Mucosa of descending colon (tissue), 3 donors: Measurements from ENCODE around the gene SEC24C. TPM values are rescaled to one million over a fixed set of nuclear protein-coding genes. Genes with fewer than 3 reads are reported as not detected.
"Not testable (repeated sequence)": the region's sequence is repeated elsewhere in the genome, so short reads cannot be mapped to it uniquely, and the experiment has no call there.

Experiments used
- ATAC-seq: fragments of 200-7000 bp; cut with Tn5 transposase; one replicate; pipeline ENCODE4 v1.9.1; 2020; ENCODE audit warnings: mild to moderate bottlenecking, moderate library complexity
- DNase-seq, 3 donors: peaks; one replicate each; pipeline ENCODE4 v3.0.0-alpha.2; 2020
- H3K36me3 ChIP-seq: fragments of 200-600 bp; one replicate; pipeline ENCODE4 v1.8.0; 2021; ENCODE audit warnings: low read depth, mild to moderate bottlenecking
- H3K4me1 ChIP-seq: fragments of 200-600 bp; one replicate; pipeline ENCODE4 v1.8.0; 2021; ENCODE audit warnings: low read depth, mild to moderate bottlenecking
- H3K4me3 ChIP-seq: fragments of 200-600 bp; one replicate; pipeline ENCODE4 v1.8.0; 2021; ENCODE audit warnings: mild to moderate bottlenecking
- H3K9me3 ChIP-seq: fragments of 200-600 bp; one replicate; pipeline ENCODE4 v1.8.0; 2021; ENCODE audit warnings: mild to moderate bottlenecking
- intact Hi-C, 2 donors: fragments of 100-400 bp; cut with DNase I in 1 of 2; cut with micrococcal nuclease in 1 of 2; formaldehyde crosslinking; loops; one replicate each; pipeline versions ENCODE4 v1.11.0 to v1.11.1; 2022; cut with DNase I, micrococcal nuclease
- total RNA-seq, 3 donors: library from RNA; stranded (reverse); fragmentation: NEBNext Ultra II Directional in 2 of 3; extraction: Animal tissue kit (Norgen Biotek cat#: 25700) in 2 of 3; gene quantifications; one replicate each; pipeline versions ENCODE4 v1.2.1 to v1.2.4, GENCODE V29; 2021 to 2023
- TF ChIP-seq, protein P1 (sequence below): fragments of 200-600 bp; IDR thresholded peaks from one replicate; pipeline ENCODE4 v1.8.0; 2022; ENCODE audit warnings: antibody characterized with exemption, mild to moderate bottlenecking
- donor health status: DM: no; HTN: no; CAD: no; lungs with moderate emphysema.
- donor health status: DM: no; HTN: no; CAD: no.
- donor health status: DM: no; HTN: yes; CAD: no.

The SEC24C gene
- total RNA-seq, 3 donors from 2014 or later: 64.5 to 73.6 (median 71.2) TPM

DNA sequence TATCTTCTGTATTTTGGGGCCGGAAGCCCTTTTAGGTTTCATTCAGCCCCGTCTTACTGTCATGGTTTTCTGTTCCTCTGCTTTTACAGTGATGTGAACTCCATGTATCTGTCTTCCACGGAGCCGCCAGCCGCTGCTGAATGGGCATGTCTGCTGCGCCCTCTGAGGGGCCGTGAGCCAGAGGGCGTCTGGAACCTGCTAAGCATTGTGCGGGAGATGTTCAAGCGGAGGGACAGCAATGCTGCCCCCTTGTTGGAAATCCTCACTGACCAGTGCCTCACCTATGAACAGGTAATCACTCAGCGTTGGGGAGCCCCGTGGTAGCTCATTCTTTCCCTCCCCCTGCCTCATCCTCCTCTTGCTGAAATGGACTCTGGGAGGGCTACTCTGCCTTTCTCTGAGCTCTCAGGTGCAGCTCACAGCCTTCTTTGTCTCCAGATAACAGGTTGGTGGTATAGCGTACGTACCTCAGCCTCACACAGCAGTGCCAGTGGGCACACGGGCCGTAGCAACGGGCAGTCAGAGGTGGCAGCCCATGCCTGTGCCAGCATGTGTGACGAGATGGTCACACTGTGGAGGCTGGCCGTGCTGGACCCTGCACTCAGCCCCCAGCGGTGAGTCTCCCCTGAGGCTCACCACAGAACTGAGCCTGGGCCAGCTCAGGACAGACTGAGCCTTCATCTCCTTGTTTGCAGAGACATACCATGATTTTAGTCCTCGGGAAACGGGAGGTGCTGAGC is 46.9 kb downstream of the SEC24C start:
- peaks cover 12% of the 10 kb centered on the region for H3K36me3 ChIP-seq
- no peak for ATAC-seq
- intact Hi-C loops: no loop called here

DNA sequence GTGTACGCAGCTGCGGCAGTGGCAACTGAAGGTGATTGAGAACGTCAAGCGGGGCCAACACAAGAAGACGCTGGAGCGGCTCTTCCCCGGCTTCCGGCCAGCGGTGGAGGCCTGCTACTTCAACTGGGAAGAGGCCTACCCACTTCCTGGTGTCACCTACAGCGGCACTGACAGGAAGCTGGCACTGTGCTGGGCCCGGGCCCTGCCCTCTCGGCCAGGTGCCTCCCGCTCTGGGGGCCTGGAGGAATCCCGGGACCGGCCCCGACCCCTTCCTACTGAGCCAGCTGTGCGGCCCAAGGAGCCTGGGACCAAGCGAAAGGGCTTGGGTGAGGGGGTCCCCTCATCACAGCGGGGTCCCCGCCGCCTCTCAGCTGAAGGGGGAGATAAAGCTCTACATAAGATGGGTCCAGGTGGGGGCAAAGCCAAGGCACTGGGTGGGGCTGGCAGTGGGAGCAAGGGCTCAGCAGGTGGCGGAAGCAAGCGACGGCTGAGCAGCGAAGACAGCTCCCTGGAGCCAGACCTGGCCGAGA is 47.8 kb downstream of the SEC24C start:
- intact Hi-C loops: no loop called here
- DNase-seq: peak in 2 of 3 donors; percentile 17 to 46

More for the DNA sequence above, 46.9 kb downstream of the SEC24C start:
- H3K9me3 ChIP-seq: no peaks in the 10 kb centered on the region
- DNase-seq: peak in 2 of 3 donors; percentile 12 to 37
- no peak overlapping the region for H3K4me3 ChIP-seq
- TF ChIP-seq, protein P1, sequence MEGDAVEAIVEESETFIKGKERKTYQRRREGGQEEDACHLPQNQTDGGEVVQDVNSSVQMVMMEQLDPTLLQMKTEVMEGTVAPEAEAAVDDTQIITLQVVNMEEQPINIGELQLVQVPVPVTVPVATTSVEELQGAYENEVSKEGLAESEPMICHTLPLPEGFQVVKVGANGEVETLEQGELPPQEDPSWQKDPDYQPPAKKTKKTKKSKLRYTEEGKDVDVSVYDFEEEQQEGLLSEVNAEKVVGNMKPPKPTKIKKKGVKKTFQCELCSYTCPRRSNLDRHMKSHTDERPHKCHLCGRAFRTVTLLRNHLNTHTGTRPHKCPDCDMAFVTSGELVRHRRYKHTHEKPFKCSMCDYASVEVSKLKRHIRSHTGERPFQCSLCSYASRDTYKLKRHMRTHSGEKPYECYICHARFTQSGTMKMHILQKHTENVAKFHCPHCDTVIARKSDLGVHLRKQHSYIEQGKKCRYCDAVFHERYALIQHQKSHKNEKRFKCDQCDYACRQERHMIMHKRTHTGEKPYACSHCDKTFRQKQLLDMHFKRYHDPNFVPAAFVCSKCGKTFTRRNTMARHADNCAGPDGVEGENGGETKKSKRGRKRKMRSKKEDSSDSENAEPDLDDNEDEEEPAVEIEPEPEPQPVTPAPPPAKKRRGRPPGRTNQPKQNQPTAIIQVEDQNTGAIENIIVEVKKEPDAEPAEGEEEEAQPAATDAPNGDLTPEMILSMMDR: no peak
- H3K4me1 ChIP-seq: peaks cover 13% of the 10 kb centered on the region

DNA sequence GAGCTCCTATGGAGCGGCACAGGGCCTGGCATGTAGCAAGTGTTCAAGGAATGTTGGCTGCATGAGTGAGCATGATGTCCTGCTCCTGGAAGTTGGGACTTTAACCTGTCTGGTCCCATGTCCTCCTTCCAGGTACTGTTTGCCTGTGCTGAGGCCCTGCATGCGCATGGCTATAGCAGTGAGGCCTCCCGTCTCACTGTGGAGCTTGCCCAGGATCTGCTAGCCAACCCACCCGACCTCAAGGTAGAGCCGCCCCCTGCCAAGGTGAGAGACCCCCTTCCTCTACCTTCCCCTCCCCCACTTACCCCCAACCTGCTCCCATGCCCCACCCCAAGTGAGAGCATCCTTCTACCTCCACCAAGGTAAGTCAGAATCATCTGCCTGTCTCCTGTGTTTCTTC is 49.3 kb downstream of the SEC24C start:
- intact Hi-C loops: no loop called here
- DNase-seq: peak in 1 of 3 donors; percentile 35
- Histone ChIP-seq H3K36me3 (peaks cover 12% of the 10 kb centered on the region), H3K4me3 (no peak overlapping the region), H3K9me3 (no peaks in the 10 kb centered on the region), H3K4me1 (no peaks in the 10 kb centered on the region)
- no peak for ATAC-seq
- TF ChIP-seq, protein P1: no peak

More for the DNA sequence above, 47.8 kb downstream of the SEC24C start:
- H3K9me3 ChIP-seq: no peaks in the 10 kb centered on the region
- ATAC-seq: no peak
- H3K4me1 ChIP-seq: peaks cover 5% of the 10 kb centered on the region
- H3K36me3 ChIP-seq: peaks cover 12% of the 10 kb centered on the region
- TF ChIP-seq, protein P1: no peak
- no peak overlapping the region for H3K4me3 ChIP-seq

DNA sequence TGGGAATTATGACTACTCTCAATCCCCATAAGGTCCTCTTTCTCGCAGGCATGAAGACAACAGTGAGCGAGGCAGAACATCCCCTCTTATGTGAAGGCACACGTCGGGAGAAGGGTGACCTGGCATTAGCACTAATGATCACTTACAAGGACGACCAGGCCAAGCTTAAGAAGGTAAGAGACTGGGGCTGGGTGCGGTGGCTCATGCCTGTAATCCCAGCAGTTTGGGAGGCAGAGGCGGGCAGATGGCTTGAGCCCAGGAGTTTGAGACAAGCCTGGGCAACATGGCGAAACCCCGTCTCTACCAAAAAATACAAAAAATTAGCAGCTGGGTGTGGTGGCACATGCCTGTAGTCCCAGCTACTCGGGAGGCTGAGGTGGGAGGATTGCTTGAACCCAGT is 51.3 kb downstream of the SEC24C start:
- H3K36me3 ChIP-seq, intact Hi-C loops, H3K9me3 ChIP-seq, ATAC-seq, H3K4me3 ChIP-seq, H3K4me1 ChIP-seq: not testable (repeated sequence)
- peak in 1 of 3 donors; percentile 36 for DNase-seq

DNA sequence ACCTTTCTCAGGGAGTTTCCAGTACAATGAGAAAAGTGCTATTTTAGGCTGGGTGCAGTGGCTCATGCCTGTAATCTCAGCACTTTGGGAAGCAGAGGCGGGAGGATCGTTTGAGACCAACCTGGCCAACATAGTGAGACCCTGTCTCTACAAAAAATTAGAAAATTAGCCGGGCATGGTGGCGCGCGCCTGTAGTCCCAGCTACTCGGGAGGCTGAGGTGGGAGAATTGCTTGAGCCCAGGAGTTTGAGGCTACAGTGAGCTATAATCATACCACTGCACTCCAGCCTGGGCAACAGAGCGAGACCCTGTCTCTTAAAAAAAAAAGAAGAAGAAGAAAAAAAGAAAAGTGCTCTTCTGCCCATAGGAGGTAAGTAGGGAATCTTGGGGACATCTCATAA is 51.9 kb downstream of the SEC24C start:
- intact Hi-C loops, H3K4me3 ChIP-seq, H3K9me3 ChIP-seq, H3K4me1 ChIP-seq, ATAC-seq, H3K36me3 ChIP-seq, DNase-seq: not testable (repeated sequence)

DNA sequence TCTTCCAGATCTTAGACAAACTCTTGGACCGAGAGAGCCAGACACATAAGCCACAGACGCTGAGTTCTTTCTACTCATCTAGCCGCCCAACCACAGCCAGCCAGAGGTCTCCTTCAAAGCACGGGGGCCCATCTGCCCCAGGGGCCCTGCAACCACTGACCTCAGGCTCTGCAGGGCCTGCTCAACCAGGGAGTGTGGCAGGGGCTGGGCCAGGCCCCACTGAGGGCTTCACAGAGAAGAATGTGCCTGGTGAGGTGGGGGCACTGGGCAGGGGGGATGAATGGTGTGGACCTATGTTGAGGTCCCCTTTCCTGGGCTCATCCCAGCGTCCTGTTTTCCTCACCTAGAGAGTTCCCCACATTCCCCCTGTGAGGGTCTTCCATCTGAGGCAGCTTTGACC is 52.6 kb downstream of the SEC24C start:
- H3K4me3 ChIP-seq: no peak overlapping the region
- ATAC-seq (no peak), DNase-seq (no peak)
- intact Hi-C loops: no loop called here
- no peaks in the 10 kb centered on the region for H3K9me3 ChIP-seq
- no peaks in the 10 kb centered on the region for H3K4me1 ChIP-seq
- TF ChIP-seq, protein P1: no peak
- H3K36me3 ChIP-seq: no peaks in the 10 kb centered on the region
